SJCRH30 (cell line): ENCODE measurements around the gene GPHN. TPM values are rescaled to one million over a fixed set of nuclear protein-coding genes. Genes with fewer than 3 reads are reported as not detected.
A peak's percentile ranks its signal among the peaks of the same experiment; 100 is the strongest.

Source experiments
- DNase-seq, 2 experiments: peaks; one replicate each; pipeline ENCODE4 v3.0.0-alpha.2; 2015 to 2020
- H3K27ac ChIP-seq: fragments of 250-450 bp; sonication (Bioruptor Pico); 2 replicates; pipeline ENCODE4 v1.5.1; 2020; ENCODE audit warnings: mild to moderate bottlenecking, moderate library complexity
- H3K27me3 ChIP-seq: fragments of 250-450 bp; sonication (Bioruptor Pico); 2 replicates; pipeline ENCODE4 v1.5.1; 2020; ENCODE audit warnings: mild to moderate bottlenecking, moderate library complexity
- H3K36me3 ChIP-seq: fragments of 250-450 bp; sonication (Bioruptor Pico); 2 replicates; pipeline ENCODE4 v1.5.1; 2020; ENCODE audit warnings: mild to moderate bottlenecking, moderate library complexity
- H3K4me1 ChIP-seq: fragments of 250-450 bp; sonication (Bioruptor Pico); 2 replicates; pipeline ENCODE4 v1.5.1; 2020; ENCODE audit warnings: mild to moderate bottlenecking, moderate library complexity
- H3K4me3 ChIP-seq: fragments of 250-450 bp; sonication (Bioruptor Pico); 2 replicates; pipeline ENCODE4 v1.5.1; 2020; ENCODE audit warnings: mild to moderate bottlenecking, moderate library complexity
- H3K9me3 ChIP-seq: fragments of 250-450 bp; sonication (Bioruptor Pico); replicated peaks from 2 replicates; pipeline ENCODE4 v1.5.1; 2020; ENCODE audit warnings: mild to moderate bottlenecking, moderate library complexity
- total RNA-seq: library from RNA; depleted of rRNA; stranded (reverse); fragments of >200 nt; shearing (Covaris generic); gene quantifications from 2 replicates; pipeline ENCODE4 v1.2.3, GENCODE V29; 2014

GPHN gene
- total RNA-seq, 1 experiment from 2014 or later, result 29.6 TPM

DNA sequence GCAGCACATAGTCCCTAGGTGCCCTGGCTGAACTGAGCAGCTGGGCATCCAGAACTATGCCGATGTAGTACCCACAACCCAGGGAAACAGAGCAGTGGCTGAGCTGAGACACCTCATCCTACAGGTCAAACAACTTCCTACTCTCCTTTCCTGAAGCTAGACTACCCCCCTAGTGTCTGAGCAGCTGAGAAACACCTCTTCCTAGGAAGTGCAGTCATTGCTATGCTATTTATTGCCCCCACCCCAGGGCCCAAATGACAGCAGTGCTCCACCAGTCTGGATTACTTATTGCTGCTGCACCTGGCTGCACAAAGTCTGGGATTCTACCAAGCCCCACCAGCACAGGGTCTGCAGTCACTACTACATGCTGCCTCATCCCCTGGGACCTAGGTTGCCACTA is 664.6 kb downstream of the GPHN start:
- no peaks in the 10 kb centered on the region for H3K27me3 ChIP-seq
- H3K4me3 ChIP-seq, result no peak overlapping the region
- H3K4me1 ChIP-seq, result no peaks in the 10 kb centered on the region
- H3K9me3 ChIP-seq, result peaks cover 3% of the 10 kb centered on the region; the same call in 1 of the 2 replicates
- 0 out of 2 replicates have a peak, but pooled peaks cover 3% of the 10 kb centered on the region for H3K36me3 ChIP-seq
- DNase-seq, result no peak
- no peak overlapping the region for H3K27ac ChIP-seq

GRCh38 chr14:67173719-67174118 is 665.8 kb downstream of the GPHN start:
- H3K9me3 ChIP-seq, result peaks cover 9% of the 10 kb centered on the region; the same call in 1 of the 2 replicates
- no peak for DNase-seq
- H3K27me3 ChIP-seq, result no peaks in the 10 kb centered on the region
- H3K4me3 ChIP-seq, result no peak overlapping the region
- no peak overlapping the region for H3K27ac ChIP-seq
- H3K4me1 ChIP-seq, result no peaks in the 10 kb centered on the region
- H3K36me3 ChIP-seq, result 0 out of 2 replicates have a peak, but pooled peaks cover 3% of the 10 kb centered on the region

GRCh38 chr14:67186172-67186768 is 678.3 kb downstream of the GPHN start:
- Histone ChIP-seq H3K27ac (no peak overlapping the region), H3K4me3 (no peak overlapping the region), H3K36me3 (no peaks in the 10 kb centered on the region), H3K9me3 (no peaks in the 10 kb centered on the region), H3K4me1 (peaks cover 14% of the 10 kb centered on the region), H3K27me3 (no peaks in the 10 kb centered on the region)
- DNase-seq, result no peak

DNA sequence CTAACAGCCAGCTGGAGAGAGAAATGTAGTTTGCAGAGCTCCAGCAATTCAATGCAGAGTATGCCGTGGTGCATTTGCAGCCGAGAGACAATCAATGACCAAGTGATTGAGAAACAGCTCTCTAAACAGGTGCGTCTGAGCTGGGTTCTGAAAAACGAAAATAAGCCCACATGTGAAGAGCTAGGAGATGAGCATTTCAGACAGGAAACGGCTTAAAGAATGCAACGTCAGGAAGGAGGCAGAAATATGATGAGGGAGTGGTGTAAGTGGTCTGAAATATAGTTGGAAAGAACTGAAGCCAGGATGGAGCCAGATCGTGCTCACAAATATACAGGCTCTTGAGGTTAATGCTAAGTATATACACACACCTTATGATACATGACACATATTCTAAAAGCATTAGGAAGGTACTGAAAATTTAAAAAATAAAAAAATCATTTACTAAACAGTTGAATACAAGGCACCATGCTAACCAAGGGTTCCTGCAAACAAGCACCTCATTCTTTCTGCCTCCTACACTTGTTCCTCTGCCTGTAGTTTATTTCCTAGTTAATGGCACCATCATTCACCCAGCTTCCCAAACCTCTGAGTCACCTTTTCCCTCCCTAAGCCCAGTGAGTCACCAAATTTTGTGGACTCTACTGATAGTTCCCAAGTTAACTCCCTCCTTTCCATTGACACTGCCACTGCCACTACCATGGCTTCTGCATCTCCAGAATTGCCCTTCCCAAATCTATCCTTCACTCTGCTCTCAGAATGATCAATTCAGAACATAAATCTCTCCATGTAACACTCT is 679.0 kb downstream of the GPHN start:
- H3K27ac ChIP-seq, result no peak overlapping the region
- DNase-seq, result peak; percentile 29 to 34
- H3K9me3 ChIP-seq, result no peaks in the 10 kb centered on the region
- no peaks in the 10 kb centered on the region for H3K27me3 ChIP-seq
- H3K4me3 ChIP-seq, result no peak overlapping the region
- no peaks in the 10 kb centered on the region for H3K36me3 ChIP-seq
- H3K4me1 ChIP-seq, result peaks cover 14% of the 10 kb centered on the region

GRCh38 chr14:67187826-67188225 is 679.9 kb downstream of the GPHN start:
- H3K4me3 ChIP-seq, result no peak overlapping the region
- H3K27ac ChIP-seq, result no peak overlapping the region
- no peaks in the 10 kb centered on the region for H3K9me3 ChIP-seq
- H3K4me1 ChIP-seq, result peaks cover 14% of the 10 kb centered on the region
- H3K27me3 ChIP-seq, result no peaks in the 10 kb centered on the region
- H3K36me3 ChIP-seq, result no peaks in the 10 kb centered on the region
- DNase-seq, result peak; percentile 10 to 25

GRCh38 chr14:67188326-67188725 is 680.4 kb downstream of the GPHN start:
- Histone ChIP-seq H3K4me3 (no peak overlapping the region), H3K9me3 (no peaks in the 10 kb centered on the region), H3K4me1 (peaks cover 14% of the 10 kb centered on the region), H3K36me3 (no peaks in the 10 kb centered on the region), H3K27me3 (no peaks in the 10 kb centered on the region), H3K27ac (no peak overlapping the region)
- no peak for DNase-seq

GRCh38 chr14:67191768-67192290 is 683.9 kb downstream of the GPHN start:
- Histone ChIP-seq H3K4me1 (peaks cover 11% of the 10 kb centered on the region), H3K36me3 (no peaks in the 10 kb centered on the region), H3K27ac (no peak overlapping the region), H3K4me3 (no peak overlapping the region), H3K9me3 (no peaks in the 10 kb centered on the region), H3K27me3 (no peaks in the 10 kb centered on the region)
- no peak for DNase-seq

GRCh38 chr14:67192366-67192765 is 684.4 kb downstream of the GPHN start:
- DNase-seq, result no peak
- Histone ChIP-seq H3K4me1 (peaks cover 6% of the 10 kb centered on the region), H3K9me3 (no peaks in the 10 kb centered on the region), H3K36me3 (no peaks in the 10 kb centered on the region), H3K27ac (no peak overlapping the region), H3K4me3 (no peak overlapping the region), H3K27me3 (no peaks in the 10 kb centered on the region)

GRCh38 chr14:67195279-67195678 is 687.3 kb downstream of the GPHN start:
- Histone ChIP-seq H3K4me1 (no peaks in the 10 kb centered on the region), H3K27me3 (no peaks in the 10 kb centered on the region), H3K4me3 (no peak overlapping the region), H3K9me3 (no peaks in the 10 kb centered on the region), H3K27ac (no peak overlapping the region), H3K36me3 (no peaks in the 10 kb centered on the region)
- no peak for DNase-seq

- no peak overlapping the region for H3K4me3 ChIP-seq
- H3K27me3 ChIP-seq, result no peaks in the 10 kb centered on the region
- no peaks in the 10 kb centered on the region for H3K36me3 ChIP-seq
- no peaks in the 10 kb centered on the region for H3K4me1 ChIP-seq
- no peaks in the 10 kb centered on the region for H3K9me3 ChIP-seq
- DNase-seq, result no peak
- H3K27ac ChIP-seq, result no peak overlapping the region
Measured at GRCh38 chr14:67199016-67199415, 691.1 kb downstream of the GPHN start.

DNA sequence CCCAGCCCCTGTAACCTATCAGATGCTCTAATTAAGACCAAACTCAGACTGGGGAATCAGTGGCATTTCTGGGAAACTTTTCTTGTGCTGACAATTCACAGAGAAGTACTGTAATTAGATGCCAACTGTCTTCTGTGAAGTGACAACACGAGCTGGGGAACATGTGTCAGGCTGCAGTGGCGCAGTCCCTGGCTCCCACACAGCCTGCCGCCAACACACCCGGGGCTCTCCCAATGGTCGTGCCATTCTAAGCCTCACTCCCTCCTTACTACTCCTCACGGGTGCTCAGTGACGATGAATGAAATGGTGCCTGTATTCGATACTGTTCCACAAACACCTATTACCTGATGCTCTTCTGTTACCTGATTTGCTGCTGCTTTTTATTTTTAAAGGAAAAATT is 699.9 kb downstream of the GPHN start:
- Histone ChIP-seq H3K27me3 (no peaks in the 10 kb centered on the region), H3K36me3 (no peaks in the 10 kb centered on the region), H3K9me3 (no peaks in the 10 kb centered on the region), H3K27ac (no peak overlapping the region), H3K4me1 (no peaks in the 10 kb centered on the region), H3K4me3 (no peak overlapping the region)
- no peak for DNase-seq

DNA sequence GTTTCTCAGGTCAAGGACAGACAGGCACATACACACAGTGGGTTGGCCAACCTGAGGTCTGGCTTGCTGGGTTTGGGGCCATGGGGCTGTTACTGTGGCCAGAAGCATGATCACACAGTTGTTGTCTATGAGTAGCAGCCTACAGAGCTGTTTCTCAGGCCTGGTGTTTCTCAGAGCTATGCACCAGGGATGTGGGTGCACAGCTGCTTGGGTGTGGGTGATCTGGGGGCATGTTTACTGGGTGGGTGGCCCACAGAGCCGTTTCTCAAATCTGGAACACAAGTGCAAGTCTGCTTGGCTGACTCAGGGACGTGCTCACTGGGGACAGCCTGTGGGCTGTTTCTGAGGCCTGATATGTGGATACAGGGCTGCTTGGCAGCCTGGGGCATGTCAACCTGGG is 710.2 kb downstream of the GPHN start:
- H3K4me3 ChIP-seq, result no peak overlapping the region
- no peaks in the 10 kb centered on the region for H3K9me3 ChIP-seq
- peak; percentile 11 to 32 for DNase-seq
- no peak overlapping the region for H3K27ac ChIP-seq
- no peaks in the 10 kb centered on the region for H3K27me3 ChIP-seq
- no peaks in the 10 kb centered on the region for H3K36me3 ChIP-seq
- peaks cover 12% of the 10 kb centered on the region for H3K4me1 ChIP-seq

GRCh38 chr14:67221248-67221981 is 713.5 kb downstream of the GPHN start:
- Histone ChIP-seq H3K4me3 (no peak overlapping the region), H3K4me1 (peaks cover 12% of the 10 kb centered on the region), H3K9me3 (no peaks in the 10 kb centered on the region), H3K27ac (no peak overlapping the region), H3K36me3 (no peaks in the 10 kb centered on the region), H3K27me3 (no peaks in the 10 kb centered on the region)
- DNase-seq, result peak in 1 of 2 experiments; percentile 9

- no peaks in the 10 kb centered on the region for H3K36me3 ChIP-seq
- H3K4me1 ChIP-seq, result peaks cover 12% of the 10 kb centered on the region
- no peak overlapping the region for H3K4me3 ChIP-seq
- no peaks in the 10 kb centered on the region for H3K27me3 ChIP-seq
- H3K9me3 ChIP-seq, result no peaks in the 10 kb centered on the region
- H3K27ac ChIP-seq, result no peak overlapping the region
- no peak for DNase-seq
Measured at GRCh38 chr14:67221982-67222328, 714.0 kb downstream of the GPHN start.

- no peaks in the 10 kb centered on the region for H3K36me3 ChIP-seq
- H3K4me1 ChIP-seq, result peaks cover 12% of the 10 kb centered on the region
- no peaks in the 10 kb centered on the region for H3K9me3 ChIP-seq
- H3K4me3 ChIP-seq, result no peak overlapping the region
- no peak overlapping the region for H3K27ac ChIP-seq
- DNase-seq, result no peak
- no peaks in the 10 kb centered on the region for H3K27me3 ChIP-seq
Measured at GRCh38 chr14:67225523-67225922, 717.6 kb downstream of the GPHN start.
